H9 (cell line): ENCODE results near the gene LOXL1. TPM values are rescaled to one million over a fixed set of nuclear protein-coding genes. Genes with fewer than 3 reads are reported as not detected.

Source experiments
- DNase-seq: peaks from one replicate; pipeline ENCODE4 v3.0.0-alpha.2; 2017
- H2AFZ ChIP-seq: one replicate; pipeline ENCODE4 v1.6.1; 2013; ENCODE audit warnings: mild to moderate bottlenecking, low read length, control low read depth, moderate library complexity
- H2AK5ac ChIP-seq: 2 replicates; pipeline ENCODE4 v1.6.1; 2013; ENCODE audit warnings: low read length, control low read depth, mixed read lengths; ENCODE audit not compliant: insufficient read length
- H2BK120ac ChIP-seq: one replicate; pipeline ENCODE4 v1.6.1; 2013; ENCODE audit warnings: low read depth, mild to moderate bottlenecking, low read length, control low read depth, inconsistent platforms; ENCODE audit not compliant: poor library complexity, severe bottlenecking
- H2BK12ac ChIP-seq: 2 replicates; pipeline ENCODE4 v1.6.1; 2013; ENCODE audit warnings: low read length, control low read depth, mixed read lengths, low read depth; ENCODE audit not compliant: insufficient read length
- H2BK15ac ChIP-seq: 2 replicates; pipeline ENCODE4 v1.6.1; 2013; ENCODE audit warnings: low read depth, low read length, control low read depth
- H2BK20ac ChIP-seq: one replicate; pipeline ENCODE4 v1.6.1; 2013; ENCODE audit warnings: low read depth, mild to moderate bottlenecking, low read length, control low read depth, inconsistent platforms; ENCODE audit not compliant: poor library complexity, severe bottlenecking
- H2BK5ac ChIP-seq: 2 replicates; pipeline ENCODE4 v1.6.1; 2013; ENCODE audit warnings: low read length, control low read depth, mixed read lengths; ENCODE audit not compliant: insufficient read length
- H3K14ac ChIP-seq: 2 replicates; pipeline ENCODE4 v1.6.1; 2013; ENCODE audit warnings: low read length, control low read depth; ENCODE audit not compliant: insufficient read depth
- H3K18ac ChIP-seq: 2 replicates; pipeline ENCODE4 v1.6.1; 2013; ENCODE audit warnings: low read depth, mild to moderate bottlenecking, mixed read lengths, low read length, control low read depth; ENCODE audit not compliant: insufficient read length
- H3K23ac ChIP-seq: 2 replicates; pipeline ENCODE4 v1.6.1; 2013; ENCODE audit warnings: low read length, control low read depth, mixed read lengths, low read depth; ENCODE audit not compliant: insufficient read length
- H3K23me2 ChIP-seq: 2 replicates; pipeline ENCODE4 v1.6.1; 2013; ENCODE audit warnings: low read depth, mild to moderate bottlenecking, mixed read lengths, low read length, control low read depth; ENCODE audit not compliant: insufficient read length, poor library complexity, severe bottlenecking
- H3K27ac ChIP-seq: 2 replicates; pipeline ENCODE4 v1.5.1; 2013; ENCODE audit warnings: low read length, control low read depth, mixed read lengths, low read depth; ENCODE audit not compliant: insufficient read length
- H3K27me3 ChIP-seq: 2 replicates; pipeline ENCODE4 v1.6.1; 2013; ENCODE audit warnings: low read length, control low read depth, inconsistent platforms; ENCODE audit not compliant: insufficient read depth
- H3K4ac ChIP-seq: 2 replicates; pipeline ENCODE4 v1.6.1; 2013; ENCODE audit warnings: low read depth, mild to moderate bottlenecking, control low read depth, inconsistent platforms, low read length, moderate library complexity
- H3K4me1 ChIP-seq: 2 replicates; pipeline ENCODE4 v1.6.1; 2013; ENCODE audit warnings: low read length, control low read depth, inconsistent platforms; ENCODE audit not compliant: insufficient read depth
- H3K4me2 ChIP-seq: 2 replicates; pipeline ENCODE4 v1.6.1; 2013; ENCODE audit warnings: low read length, control low read depth, mixed read lengths; ENCODE audit not compliant: insufficient read length, insufficient read depth
- H3K56ac ChIP-seq: 2 replicates; pipeline ENCODE4 v1.6.1; 2013; ENCODE audit warnings: low read depth, mild to moderate bottlenecking, mixed read lengths, low read length, control low read depth; ENCODE audit not compliant: insufficient read length
- H3K79me1 ChIP-seq: 2 replicates; pipeline ENCODE4 v1.6.1; 2013; ENCODE audit warnings: low read depth, mild to moderate bottlenecking, moderate library complexity, low read length, control low read depth, inconsistent platforms; ENCODE audit not compliant: insufficient read depth, poor library complexity, severe bottlenecking
- H3K79me2 ChIP-seq: 2 replicates; pipeline ENCODE4 v1.6.1; 2013; ENCODE audit warnings: low read length, control low read depth, inconsistent platforms; ENCODE audit not compliant: insufficient read depth
- H3K9ac ChIP-seq: 2 replicates; pipeline ENCODE4 v1.6.1; 2013; ENCODE audit warnings: low read length, control low read depth, mixed read lengths; ENCODE audit not compliant: insufficient read length; ENCODE audit errors: extremely low read depth
- H3K9me3 ChIP-seq: one replicate; pipeline ENCODE4 v1.6.1; 2013; ENCODE audit warnings: low read depth, low read length, inconsistent platforms; ENCODE audit not compliant: control insufficient read depth
- H3T11ph ChIP-seq: one replicate; pipeline ENCODE4 v1.6.1; 2013; ENCODE audit warnings: mild to moderate bottlenecking, low read length, control low read depth, inconsistent platforms
- H4K20me1 ChIP-seq: one replicate; pipeline ENCODE4 v1.6.1; 2013; ENCODE audit not compliant: control insufficient read depth, insufficient read length, insufficient read depth
- H4K5ac ChIP-seq: 2 replicates; pipeline ENCODE4 v1.6.1; 2013; ENCODE audit warnings: low read depth, mild to moderate bottlenecking, mixed read lengths, low read length, control low read depth; ENCODE audit not compliant: insufficient read length
- H4K8ac ChIP-seq: replicated peaks from 2 replicates; pipeline ENCODE4 v1.6.1; 2013; ENCODE audit warnings: low read length, control low read depth, mixed read lengths, low read depth; ENCODE audit not compliant: insufficient read length
- H4K91ac ChIP-seq: 2 replicates; pipeline ENCODE4 v1.6.1; 2013; ENCODE audit warnings: low read depth, mild to moderate bottlenecking, moderate library complexity, mixed read lengths, low read length, control low read depth; ENCODE audit not compliant: insufficient read length
- H3K27ac Mint-ChIP-seq, 3 experiments: 2 replicates in 2 of 3; 3 replicates in 1 of 3; pipeline ENCODE4 v1.8.0; 2020 to 2021; ENCODE audit warnings: mixed read lengths in 3 of 3, mild to moderate bottlenecking in 1 of 3, moderate library complexity in 1 of 3
- H3K27me3 Mint-ChIP-seq: 2 replicates; pipeline ENCODE4 v1.8.0; 2021; ENCODE audit warnings: low read depth, mild to moderate bottlenecking, moderate library complexity, mixed read lengths
- H3K36me3 Mint-ChIP-seq, 3 experiments: 2 replicates in 2 of 3; 3 replicates in 1 of 3; pipeline ENCODE4 v1.8.0; 2020 to 2021; ENCODE audit warnings: low read depth in 3 of 3, mixed read lengths in 3 of 3; ENCODE audit not compliant: insufficient read depth in 1 of 3
- H3K4me1 Mint-ChIP-seq, 2 experiments: 2 replicates each; pipeline ENCODE4 v1.8.0; 2020; ENCODE audit warnings: mixed read lengths in 2 of 2
- H3K4me3 Mint-ChIP-seq, 2 experiments: 2 replicates in 1 of 2; 3 replicates in 1 of 2; pipeline ENCODE4 v1.8.0; 2020 to 2021; ENCODE audit warnings: mild to moderate bottlenecking in 2 of 2, mixed read lengths in 2 of 2, moderate library complexity in 1 of 2
- H3K9me3 Mint-ChIP-seq, 2 experiments: 2 replicates in 1 of 2; 3 replicates in 1 of 2; pipeline ENCODE4 v1.8.0; 2020; ENCODE audit warnings: mild to moderate bottlenecking in 2 of 2, mixed read lengths in 2 of 2, moderate library complexity in 1 of 2
- CTCF ChIP-seq: fragments of 200-600 bp; sonication (generic); conservative IDR thresholded peaks from 3 replicates; pipeline ENCODE4 v1.8.0; 2021; ENCODE audit warnings: antibody characterized with exemption, mild to moderate bottlenecking
- WGBS: extraction: QIAGEN DNeasy Blood & Tissue Kit; methylation state at CpG from one replicate; pipeline ENCODE4 v1.1.7; 2013; ENCODE audit warnings: missing lambda C conversion rate, low lambda C conversion rate, mixed read lengths; ENCODE audit not compliant: insufficient read length; ENCODE audit errors: extremely low coverage; 5-methylcytosine and 5-hydroxymethylcytosine counted together
- total RNA-seq: library from RNA; stranded (reverse); gene quantifications from 2 replicates; pipeline ENCODE4 v1.2.1, GENCODE V29; 2021

LOXL1 gene
- total RNA-seq, 1 experiment from 2014 or later = 9.1 TPM

GRCh38 chr15:73891328-73892315 lies 34.6 kb upstream of the LOXL1 start:
- Histone ChIP-seq H3K23me2 (no peaks in the 10 kb centered on the region), H3K4ac (no peak overlapping the region), H4K91ac (no peak overlapping the region), H3K79me2 (no peaks in the 10 kb centered on the region), H3K14ac (no peak overlapping the region; the same call in 1 of the 2 replicates), H3K9ac (no peak overlapping the region), H4K20me1 (no peaks in the 10 kb centered on the region), H4K5ac (no peak overlapping the region), H3K23ac (no peak overlapping the region), H2BK12ac (no peak overlapping the region), H2BK5ac (no peak overlapping the region), H3K56ac (no peak overlapping the region), H2BK15ac (no peak overlapping the region), H2BK120ac (no peak overlapping the region), H2AFZ (no peak overlapping the region), H3K18ac (no peak overlapping the region), H4K8ac (no peak overlapping the region), H3K79me1 (no peaks in the 10 kb centered on the region), H3K4me1 (no peaks in the 10 kb centered on the region), H2BK20ac (no peak overlapping the region), H3K9me3 (peaks cover 5% of the 10 kb centered on the region), H2AK5ac (no peak overlapping the region), H3K27me3 (no peaks in the 10 kb centered on the region), H3K27ac (no peak overlapping the region), H3K4me2 (no peak overlapping the region), H3T11ph (no peak overlapping the region)
- Mint-ChIP-seq H3K4me3 (no peak overlapping the region), H3K36me3 (peaks cover 0 to 6% (median 5%) of the 10 kb centered on the region in 3 experiments; a peak in 2 of 7 replicates), H3K4me1 (peaks cover 9 to 13% of the 10 kb centered on the region in 2 experiments), H3K27me3 (peaks cover 19% of the 10 kb centered on the region), H3K9me3 (peaks cover 0 to 9% of the 10 kb centered on the region in 2 experiments; a peak in 4 of 5 replicates), H3K27ac (no peak overlapping the region)
- DNase-seq = no peak
- TF ChIP-seq CTCF = no peak
- no CpG with 5 or more reads among the region's 11 CpGs for WGBS
